Measurements from ENCODE around the gene SHROOM3.
"Not testable (repeated sequence)": the region's sequence is repeated elsewhere in the genome, so short reads cannot be mapped to it uniquely, and the experiment has no call there.

SHROOM3 gene

GRCh38 chr4:76443376-76443775 is 8.3 kb downstream of the SHROOM3 start:
- in situ Hi-C loops (cut with HindIII; ENCODE audit: low sequenced_read_pairs), result no loop called here

GRCh38 chr4:76445911-76446310 is 10.9 kb downstream of the SHROOM3 start:
- in situ Hi-C loops (cut with HindIII; ENCODE audit: low sequenced_read_pairs), result no loop called here

- in situ Hi-C loops (cut with HindIII; ENCODE audit: low sequenced_read_pairs), result no loop called here
Observed at GRCh38 chr4:76447393-76447851, 12.4 kb downstream of the SHROOM3 start.

- in situ Hi-C loops (cut with HindIII; ENCODE audit: low sequenced_read_pairs), result no loop called here
Observed at GRCh38 chr4:76448211-76448610, 13.2 kb downstream of the SHROOM3 start.

- in situ Hi-C loops (cut with HindIII; ENCODE audit: low sequenced_read_pairs), result no loop called here
Observed at GRCh38 chr4:76449362-76449767, 14.3 kb downstream of the SHROOM3 start.

- in situ Hi-C loops (cut with HindIII; ENCODE audit: low sequenced_read_pairs), result no loop called here
Observed at GRCh38 chr4:76449833-76450232, 14.8 kb downstream of the SHROOM3 start.

- in situ Hi-C loops (cut with HindIII; ENCODE audit: low sequenced_read_pairs), result no loop called here
Observed at GRCh38 chr4:76453232-76453631, 18.2 kb downstream of the SHROOM3 start.

- in situ Hi-C loops (cut with HindIII; ENCODE audit: low sequenced_read_pairs), result not testable (repeated sequence)
Observed at GRCh38 chr4:76454073-76454472, 19.0 kb downstream of the SHROOM3 start.

GRCh38 chr4:76457885-76458284 is 22.9 kb downstream of the SHROOM3 start:
- in situ Hi-C loops (cut with HindIII; ENCODE audit: low sequenced_read_pairs), result no loop called here

GRCh38 chr4:76458297-76458696 is 23.3 kb downstream of the SHROOM3 start:
- in situ Hi-C loops (cut with HindIII; ENCODE audit: low sequenced_read_pairs), result no loop called here

- in situ Hi-C loops (cut with HindIII; ENCODE audit: low sequenced_read_pairs), result no loop called here
Observed at GRCh38 chr4:76458825-76459224, 23.8 kb downstream of the SHROOM3 start.

GRCh38 chr4:76459291-76459723 is 24.3 kb downstream of the SHROOM3 start:
- in situ Hi-C loops (cut with HindIII; ENCODE audit: low sequenced_read_pairs), result no loop called here

- in situ Hi-C loops (cut with HindIII; ENCODE audit: low sequenced_read_pairs), result no loop called here
Observed at GRCh38 chr4:76463568-76463967, 28.5 kb downstream of the SHROOM3 start.

- in situ Hi-C loops (cut with HindIII; ENCODE audit: low sequenced_read_pairs), result no loop called here
Observed at GRCh38 chr4:76470064-76470463, 35.0 kb downstream of the SHROOM3 start.

GRCh38 chr4:76470532-76470931 is 35.5 kb downstream of the SHROOM3 start:
- in situ Hi-C loops (cut with HindIII; ENCODE audit: low sequenced_read_pairs), result no loop called here

- in situ Hi-C loops (cut with HindIII; ENCODE audit: low sequenced_read_pairs), result no loop called here
Observed at GRCh38 chr4:76476571-76476970, 41.5 kb downstream of the SHROOM3 start.

- in situ Hi-C loops (cut with HindIII; ENCODE audit: low sequenced_read_pairs), result no loop called here
Observed at GRCh38 chr4:76484654-76485053, 49.6 kb downstream of the SHROOM3 start.

- in situ Hi-C loops (cut with HindIII; ENCODE audit: low sequenced_read_pairs), result no loop called here
Observed at GRCh38 chr4:76485450-76485849, 50.4 kb downstream of the SHROOM3 start.

- in situ Hi-C loops (cut with HindIII; ENCODE audit: low sequenced_read_pairs), result no loop called here
Observed at GRCh38 chr4:76486588-76487276, 51.7 kb downstream of the SHROOM3 start.

- in situ Hi-C loops (cut with HindIII; ENCODE audit: low sequenced_read_pairs), result no loop called here
Observed at GRCh38 chr4:76487621-76488020, 52.6 kb downstream of the SHROOM3 start.

GRCh38 chr4:76488455-76488854 is 53.4 kb downstream of the SHROOM3 start:
- in situ Hi-C loops (cut with HindIII; ENCODE audit: low sequenced_read_pairs), result no loop called here

GRCh38 chr4:76488888-76489685 is 54.1 kb downstream of the SHROOM3 start:
- in situ Hi-C loops (cut with HindIII; ENCODE audit: low sequenced_read_pairs), result no loop called here
